ENCODE data around the gene PSIP1.
A peak's percentile ranks its signal among the peaks of the same experiment; 100 is the strongest.
"Not testable (repeated sequence)": the region's sequence is repeated elsewhere in the genome, so short reads cannot be mapped to it uniquely, and the experiment has no call there.

PSIP1 gene

DNA sequence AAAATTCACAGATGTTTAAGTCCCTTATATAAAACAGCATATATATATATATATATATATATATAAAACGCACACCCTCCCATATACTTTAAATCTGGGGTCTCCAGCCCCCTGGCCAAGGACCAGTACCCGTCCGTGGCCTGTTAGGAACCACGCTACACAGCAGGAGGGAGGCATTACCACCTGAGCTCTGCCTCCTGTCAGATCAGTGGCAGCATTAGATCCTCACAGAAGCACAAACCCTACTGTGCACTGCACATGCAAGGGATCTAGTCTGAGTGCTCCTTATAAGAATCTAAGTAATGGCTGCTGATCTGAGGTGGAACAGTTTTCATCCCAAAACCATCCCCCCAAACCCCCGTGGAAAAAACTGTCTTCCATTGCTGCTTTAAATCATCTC lies 9.0 kb downstream of the PSIP1 start:
- no peak for DNase-seq

DNA sequence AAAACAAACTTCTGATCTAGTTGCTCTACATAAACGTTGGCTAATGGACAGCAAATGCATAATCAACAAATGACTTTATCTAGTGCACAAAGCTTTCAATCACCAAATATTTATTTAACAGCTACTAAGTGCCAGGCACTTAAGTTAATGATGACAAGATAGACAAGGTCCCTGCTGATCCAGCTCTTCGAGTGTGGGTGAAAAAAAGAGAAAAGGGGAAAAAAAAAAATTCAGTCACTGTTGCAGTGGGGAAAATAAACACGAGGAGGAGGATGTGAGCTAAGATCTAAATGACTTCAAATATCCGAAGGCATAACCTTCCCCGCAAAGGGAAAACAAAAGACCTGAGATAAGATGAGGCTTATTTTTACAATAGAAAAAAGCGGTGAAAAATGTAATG lies 9.6 kb downstream of the PSIP1 start:
- DNase-seq, result no peak

DNA sequence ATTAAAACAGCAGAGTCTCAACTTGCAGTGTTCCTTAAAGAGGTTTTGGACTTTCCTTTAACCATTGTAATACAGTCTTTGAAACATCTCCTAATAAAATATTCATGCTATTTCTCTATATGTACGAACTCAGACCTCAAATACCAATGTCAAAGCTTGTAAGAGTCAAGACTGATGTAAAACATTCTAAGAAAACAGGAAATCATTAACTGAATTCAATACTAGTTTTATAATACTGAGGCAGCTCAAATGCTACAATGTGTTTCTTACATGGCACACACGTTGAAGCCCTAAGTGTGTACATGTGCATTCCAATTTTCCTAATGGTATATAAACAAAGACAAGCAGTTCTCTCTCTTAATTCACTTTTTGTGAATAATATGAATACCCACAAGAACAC lies 11.6 kb downstream of the PSIP1 start:
- DNase-seq, result no peak

DNA sequence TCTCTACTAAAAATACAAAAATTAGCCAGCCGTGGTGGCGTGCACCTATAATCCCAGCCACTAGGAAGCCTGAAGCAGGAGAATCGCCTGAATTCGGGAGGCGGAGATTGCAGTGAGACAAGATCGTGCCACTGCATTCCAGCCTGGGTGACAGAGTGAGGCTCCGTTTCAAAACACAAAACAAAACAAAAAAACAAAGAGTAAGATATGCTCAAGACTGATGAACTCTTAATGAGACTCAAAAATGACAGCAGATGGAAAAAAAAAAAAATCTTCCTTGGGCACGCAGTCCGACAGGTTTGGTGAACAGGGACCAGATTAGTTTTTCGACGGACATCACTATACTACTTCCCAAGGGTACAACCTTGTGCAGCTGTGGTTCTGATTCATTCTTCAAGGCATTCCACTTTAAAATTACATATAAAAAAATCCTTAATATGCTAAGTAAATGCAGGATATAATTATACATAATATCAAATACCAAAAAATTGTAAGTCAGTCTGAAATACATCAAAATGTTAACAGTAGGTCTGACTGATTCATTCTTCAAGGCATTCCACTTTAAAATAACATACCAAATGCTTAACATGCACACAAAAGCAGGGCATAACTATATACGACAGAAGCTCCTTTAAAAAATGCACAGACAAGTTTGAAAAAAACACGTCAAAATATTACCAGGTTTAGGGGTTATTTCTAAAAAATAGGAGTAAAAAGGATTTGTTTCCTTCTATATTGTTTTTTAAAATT lies 12.3 kb downstream of the PSIP1 start:
- DNase-seq, result no peak

DNA sequence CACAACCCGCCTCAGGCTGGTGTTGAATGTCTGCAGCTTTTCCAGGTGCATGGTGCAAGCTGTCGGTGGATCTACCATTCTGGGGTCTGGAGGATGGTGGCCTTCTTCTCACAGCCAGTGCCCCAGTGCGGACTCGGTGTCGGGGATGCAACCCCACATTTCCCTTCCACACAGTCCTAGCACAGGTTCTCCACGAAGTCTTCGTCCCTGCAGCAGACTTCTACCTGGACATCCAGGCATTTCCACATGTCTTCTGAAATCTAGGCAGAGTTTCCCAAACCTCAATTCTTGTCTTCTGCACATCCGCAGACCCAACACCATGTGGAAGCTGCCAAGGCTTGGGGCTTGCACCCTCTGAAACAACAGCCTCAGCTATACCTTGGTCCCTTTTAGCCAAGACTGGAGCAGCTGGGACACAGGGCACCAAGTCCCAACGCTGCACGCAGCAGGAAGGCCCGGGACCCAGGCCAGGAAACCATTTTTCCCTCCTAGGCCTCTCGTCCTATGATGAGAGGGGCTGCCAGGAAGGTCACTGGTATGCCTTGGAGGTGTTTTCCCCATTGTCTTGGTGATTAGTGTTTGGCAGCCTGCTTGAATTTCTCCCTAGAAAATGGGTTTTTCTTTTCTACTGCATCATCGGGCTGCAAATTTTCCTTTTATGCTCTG lies 18.2 kb downstream of the PSIP1 start:
- no peak for DNase-seq

DNA sequence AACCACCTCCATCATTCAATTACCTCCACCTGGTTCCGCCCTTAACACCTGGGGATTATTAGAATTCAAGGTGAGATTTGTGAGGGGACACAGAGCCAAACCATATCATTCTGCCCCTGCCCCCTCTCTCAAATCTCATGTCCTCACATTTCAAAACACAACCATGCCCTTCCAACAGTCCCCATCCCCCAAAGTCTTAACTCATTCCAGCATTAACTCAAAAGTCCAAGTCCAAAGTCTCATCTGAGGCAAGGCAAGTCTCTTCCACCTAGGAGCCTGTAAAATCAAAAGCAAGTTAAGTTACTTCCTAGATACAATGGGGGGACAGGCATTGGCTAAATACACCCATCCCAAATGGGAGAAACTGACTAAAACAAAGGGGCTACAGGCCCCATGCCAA lies 18.8 kb downstream of the PSIP1 start:
- DNase-seq, result no peak

DNA sequence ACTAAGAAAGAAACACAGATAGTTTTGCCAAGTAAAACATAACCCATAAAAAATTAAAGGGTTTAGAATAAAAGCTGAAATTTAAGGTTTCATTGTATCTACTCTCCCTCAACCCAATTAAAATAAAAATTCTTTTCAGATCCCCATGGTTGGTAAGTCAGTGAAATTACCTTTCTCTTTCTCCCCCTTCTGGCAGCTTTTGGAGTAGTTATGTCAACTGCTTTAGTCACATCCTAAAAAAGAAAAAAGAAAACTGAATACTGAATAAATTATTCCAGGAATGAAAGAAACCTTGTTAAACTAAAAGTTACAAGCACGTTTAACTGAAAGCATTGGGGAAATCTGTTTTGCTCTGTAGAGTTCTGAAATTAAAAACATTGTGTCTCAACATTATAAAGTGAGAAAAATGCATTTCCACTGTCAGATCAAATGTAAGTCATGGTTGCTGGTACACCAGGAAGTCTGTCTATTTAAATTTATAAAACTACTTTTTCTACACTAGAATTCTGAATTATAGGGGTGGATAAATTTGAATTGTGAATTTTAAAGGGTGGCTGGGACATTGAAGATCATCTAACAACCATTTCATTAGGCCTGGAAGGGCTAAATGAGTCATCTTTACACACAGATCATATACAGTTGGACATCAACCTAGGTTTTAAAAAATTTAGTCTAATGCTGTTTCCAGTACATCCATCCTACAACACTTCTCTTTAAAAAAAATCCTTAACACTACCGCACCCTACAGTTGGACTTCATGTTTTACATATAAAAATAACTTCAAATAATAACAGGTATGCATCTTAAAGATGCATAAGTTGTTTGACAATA lies 24.7 kb downstream of the PSIP1 start:
- DNase-seq, result peak; percentile 63

DNA sequence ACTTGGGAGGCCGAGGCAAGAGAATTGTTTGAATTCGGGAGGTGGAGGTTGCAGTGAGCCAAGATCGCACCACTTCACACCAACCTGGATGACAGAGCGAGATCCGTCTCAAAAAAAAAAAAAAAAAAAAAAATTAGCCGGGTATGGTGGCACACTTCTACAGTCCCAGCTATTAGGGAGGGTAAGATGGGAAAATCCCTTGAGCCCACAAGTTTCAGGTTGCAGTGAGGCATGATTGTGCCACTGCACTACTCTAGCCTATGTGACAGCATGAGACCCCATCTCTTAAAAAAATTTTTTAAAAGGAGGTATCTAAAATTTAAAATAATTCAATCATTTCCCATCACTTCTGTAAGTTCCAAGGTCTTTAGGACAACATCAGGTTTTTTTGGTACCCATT lies 26.0 kb downstream of the PSIP1 start:
- no peak for DNase-seq

DNA sequence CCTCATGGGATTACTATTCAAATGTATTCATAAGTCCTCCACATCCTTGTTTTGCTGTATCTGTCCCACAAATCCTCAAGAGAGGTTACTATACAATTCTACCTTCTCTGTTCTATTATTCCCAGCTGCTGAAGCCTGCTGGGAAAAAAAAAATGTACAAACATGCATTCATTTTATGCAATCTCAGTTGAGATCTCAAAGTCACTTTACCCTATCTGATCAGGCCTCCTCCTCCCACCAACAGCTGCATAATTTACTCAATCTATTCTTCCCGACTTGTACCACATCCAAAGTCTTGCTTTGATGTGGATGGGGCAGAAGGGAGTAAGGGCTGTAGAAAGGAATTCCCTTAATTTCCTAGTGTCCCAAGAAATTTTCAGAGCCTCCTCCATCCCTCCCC lies 28.6 kb downstream of the PSIP1 start:
- no peak for DNase-seq

DNA sequence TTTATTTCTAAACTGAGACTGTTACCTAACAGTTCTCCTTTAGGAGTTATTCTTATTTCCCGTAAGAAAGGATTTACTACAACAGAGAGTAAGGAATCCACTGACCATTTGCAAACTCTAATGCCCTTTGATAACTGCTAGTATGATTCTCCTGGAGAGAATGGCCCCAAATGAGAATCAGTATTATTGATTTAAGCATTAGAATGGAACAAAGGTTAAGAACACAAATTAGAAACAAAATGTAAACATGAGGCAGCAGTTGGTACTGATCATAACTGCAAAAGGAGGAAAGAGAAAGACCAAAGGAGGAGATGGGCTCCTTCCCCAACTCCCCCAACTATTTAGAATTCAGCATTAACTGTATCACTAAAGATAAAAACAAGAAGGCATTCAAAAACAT lies 30.7 kb downstream of the PSIP1 start:
- DNase-seq, result no peak

DNA sequence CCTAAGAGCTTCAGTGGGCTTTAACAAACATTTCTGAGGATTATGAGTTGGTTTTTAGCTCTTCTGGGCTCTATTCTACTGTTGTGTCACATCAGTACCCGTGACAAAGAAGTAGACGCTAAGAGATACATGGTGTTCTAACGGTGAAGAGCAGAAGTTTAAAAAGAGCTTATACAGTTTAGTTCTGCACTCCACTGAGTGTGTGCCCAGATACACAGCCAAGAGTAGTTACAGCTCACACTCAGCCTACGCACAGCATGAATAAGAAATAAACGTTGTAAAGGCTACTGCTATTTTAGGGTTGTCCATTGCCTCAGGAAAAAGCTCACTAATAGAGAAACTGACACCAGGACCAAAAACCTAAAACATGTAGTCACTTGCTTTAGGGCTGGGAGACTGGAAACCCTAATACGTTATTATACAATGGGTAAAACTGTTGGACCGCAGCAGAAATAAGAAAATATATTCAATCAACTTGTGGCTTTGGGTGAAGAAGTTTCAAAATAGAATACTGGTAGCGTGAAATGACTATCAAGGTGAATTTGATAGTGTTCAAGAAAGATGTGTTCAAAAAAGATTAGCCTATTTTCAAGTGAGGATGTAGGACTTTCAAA lies 34.7 kb downstream of the PSIP1 start:
- no peak for DNase-seq

DNA sequence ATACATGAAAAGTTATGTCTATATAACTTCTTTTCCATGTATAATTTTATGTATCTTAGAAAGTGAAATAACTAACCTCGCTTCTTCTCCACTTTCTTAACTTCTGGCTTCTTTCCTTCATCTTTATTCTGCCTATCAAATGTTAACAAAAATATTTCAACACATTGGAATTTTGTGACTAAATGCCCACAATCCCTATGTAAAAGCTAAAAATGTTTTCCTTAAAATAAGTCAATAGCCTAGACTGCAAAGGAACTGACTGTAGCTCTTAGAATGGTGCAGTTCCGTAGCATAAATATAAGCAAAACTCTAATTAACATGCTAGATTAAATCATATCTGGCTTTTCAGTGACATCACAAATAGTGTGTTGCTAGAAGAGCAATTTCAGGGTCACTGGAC lies 40.9 kb downstream of the PSIP1 start:
- no peak for DNase-seq

DNA sequence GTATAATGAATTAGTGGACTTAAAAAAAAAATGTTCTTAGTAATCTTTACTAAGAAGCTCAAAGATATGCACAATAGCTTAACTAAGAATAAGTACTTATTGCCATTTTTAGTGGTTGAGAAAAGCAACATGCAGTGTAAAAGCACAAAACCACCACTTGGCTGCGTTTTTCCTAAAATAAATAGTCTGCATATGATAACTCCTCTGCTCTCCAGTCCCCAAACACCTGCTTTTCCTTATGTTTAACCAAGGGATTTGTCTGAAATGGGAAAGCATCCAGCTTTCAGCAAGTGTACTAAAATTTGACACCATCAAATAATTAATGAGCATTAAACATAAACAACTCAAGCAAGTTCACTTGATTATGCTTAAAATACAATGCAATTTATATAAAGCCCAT lies 41.4 kb downstream of the PSIP1 start:
- no peak for DNase-seq

DNA sequence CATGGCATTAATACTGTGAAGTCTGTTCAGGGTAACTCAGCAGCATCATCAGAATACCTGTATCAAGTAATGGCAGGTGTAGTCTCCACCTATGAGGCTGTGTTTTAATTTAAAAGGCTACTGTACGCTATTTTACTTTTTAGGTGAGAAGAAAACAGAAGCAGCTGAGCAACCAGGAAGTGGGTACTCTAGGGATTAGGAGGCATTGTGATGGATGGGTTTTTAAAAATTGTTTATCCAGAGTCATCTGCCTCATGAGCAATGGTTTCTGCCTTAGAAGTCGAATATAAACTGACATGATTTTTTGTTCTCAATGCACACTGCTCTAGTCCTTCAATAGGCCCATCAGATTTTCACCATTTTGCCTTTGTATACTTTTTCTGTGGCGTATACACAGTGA lies 42.6 kb downstream of the PSIP1 start:
- DNase-seq, result no peak

DNA sequence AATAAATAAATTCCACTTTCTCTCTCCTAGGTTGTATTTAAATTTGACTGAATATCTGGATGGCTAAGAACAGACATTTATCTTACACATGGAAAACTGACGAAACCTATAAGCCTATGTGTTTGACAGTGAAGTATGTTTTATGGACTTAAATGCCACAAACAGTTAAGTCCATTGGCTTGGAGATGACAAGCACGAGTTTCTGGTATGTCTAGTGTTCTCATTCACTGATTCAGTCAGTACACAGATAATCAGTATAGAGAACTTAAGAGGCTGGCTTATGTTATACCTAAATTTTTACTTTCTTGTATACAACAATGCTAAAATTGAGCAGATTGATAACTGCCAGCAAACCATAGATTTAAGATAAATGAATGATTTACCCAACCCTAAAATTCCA lies 49.2 kb downstream of the PSIP1 start:
- no peak for DNase-seq

DNA sequence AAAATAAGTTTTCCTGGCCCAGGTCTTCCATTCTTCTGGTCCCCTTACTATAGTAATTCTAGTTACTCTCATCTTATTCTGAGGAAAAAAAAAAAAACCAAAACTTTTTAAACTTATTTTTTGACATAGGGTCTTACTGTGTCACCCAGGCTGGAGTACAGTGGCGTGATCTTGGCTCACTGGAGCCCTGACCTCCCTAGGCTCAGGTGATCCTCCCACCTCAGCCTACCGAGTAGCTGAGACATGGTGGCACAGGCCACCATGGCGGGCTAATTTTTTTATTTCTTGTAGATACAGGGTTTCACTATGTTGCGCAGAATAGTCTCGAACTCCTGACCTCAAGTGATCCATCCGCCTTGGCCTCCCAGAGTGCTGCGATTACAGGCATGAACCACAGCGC lies 49.7 kb downstream of the PSIP1 start:
- DNase-seq, result no peak

DNA sequence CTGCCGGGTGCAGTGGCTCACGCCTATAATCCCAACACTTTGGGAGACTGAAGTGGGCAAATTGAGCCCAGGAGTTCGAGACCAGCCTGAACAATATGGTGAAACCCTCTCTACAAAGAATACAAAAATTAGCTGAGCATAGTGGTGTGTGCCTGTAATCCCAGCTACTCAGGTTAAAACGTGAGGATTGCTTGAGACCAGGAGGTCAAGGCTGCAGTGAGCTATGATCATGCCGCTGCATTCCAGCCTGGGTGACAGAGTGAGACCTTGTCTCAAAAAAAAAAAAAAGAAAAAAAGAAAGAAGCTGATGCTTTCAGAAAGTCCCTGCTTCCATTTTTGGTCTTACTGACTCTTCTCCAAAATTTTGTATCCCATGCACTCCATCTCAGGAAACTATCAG lies 56.8 kb downstream of the PSIP1 start:
- DNase-seq, result no peak

DNA sequence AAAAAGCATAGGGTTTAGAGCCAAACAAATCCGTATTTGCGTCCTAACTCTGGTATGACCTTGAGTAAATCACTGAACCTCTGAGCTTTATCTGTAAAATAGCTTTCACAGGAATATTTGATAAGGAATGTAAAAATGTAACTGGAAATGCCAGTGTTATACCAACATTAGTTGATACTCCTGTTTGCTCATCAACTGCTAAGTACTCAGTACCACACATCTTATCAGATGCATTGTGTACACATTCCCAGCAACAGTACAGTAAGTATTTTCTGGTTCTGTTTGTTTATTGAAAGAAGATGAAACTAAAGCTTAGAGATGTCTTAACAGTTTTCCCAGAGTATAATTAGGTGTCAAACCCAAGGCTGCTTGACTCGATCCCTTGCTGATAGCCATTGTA lies 66.6 kb downstream of the PSIP1 start:
- no peak for DNase-seq

DNA sequence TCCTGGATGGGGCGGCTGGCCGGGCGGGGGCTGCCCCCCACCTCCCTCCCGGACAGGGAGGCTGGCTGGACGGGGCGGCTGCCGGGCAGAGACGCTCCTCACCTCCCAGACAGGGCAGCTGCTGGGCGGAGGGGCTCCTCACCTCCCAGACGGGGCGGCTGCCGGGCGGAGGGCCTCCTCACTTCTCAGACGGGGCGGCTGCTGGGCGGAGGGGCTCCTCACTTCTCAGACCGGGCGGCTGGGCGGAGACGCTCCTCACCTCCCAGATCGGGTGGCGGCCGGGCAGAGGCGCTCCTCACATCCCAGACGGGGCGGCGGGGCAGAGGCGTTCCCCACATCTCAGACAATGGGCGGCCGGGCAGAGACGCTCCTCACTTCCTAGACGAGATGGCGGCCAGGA lies 68.5 kb downstream of the PSIP1 start:
- DNase-seq, result not testable (repeated sequence)

DNA sequence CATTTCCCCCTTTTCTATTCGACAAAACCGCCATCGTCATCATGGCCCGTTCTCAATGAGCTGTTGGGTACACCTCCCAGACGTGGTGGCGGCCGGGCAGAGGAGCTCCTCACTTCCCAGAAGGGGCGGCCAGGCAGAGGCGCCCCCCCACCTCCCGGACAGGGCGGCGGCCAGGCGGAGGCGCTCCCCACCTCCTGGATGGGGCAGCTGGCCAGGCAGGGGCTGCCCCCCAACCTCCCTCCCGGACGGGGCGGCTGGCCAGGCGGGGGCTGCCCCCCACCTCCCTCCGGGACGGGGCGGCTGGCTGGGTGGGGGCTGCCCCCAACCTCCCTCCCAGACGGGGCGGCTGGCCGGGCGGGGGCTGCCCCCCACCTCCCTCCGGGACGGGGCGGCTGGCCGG lies 68.9 kb downstream of the PSIP1 start:
- DNase-seq, result not testable (repeated sequence)

DNA sequence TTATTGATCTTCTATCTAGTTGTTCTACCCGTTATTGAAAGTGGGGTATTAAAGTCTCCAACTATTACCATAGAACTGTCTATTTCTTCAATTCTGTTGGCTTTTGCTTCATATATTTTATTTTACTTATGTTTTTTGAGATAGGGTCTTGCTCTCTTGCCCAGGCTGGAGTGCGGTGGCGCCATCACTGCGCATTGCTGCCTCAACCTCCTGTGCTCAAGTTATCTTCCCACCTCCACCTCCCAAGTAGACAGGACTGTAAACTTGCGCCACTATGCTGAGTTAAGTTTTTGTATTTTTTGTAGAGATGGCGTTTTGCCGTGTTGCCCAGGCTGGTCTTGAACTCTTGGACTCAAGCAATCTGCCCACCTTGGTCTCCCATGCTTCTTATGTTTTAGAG lies 71.9 kb downstream of the PSIP1 start:
- no peak for DNase-seq

DNA sequence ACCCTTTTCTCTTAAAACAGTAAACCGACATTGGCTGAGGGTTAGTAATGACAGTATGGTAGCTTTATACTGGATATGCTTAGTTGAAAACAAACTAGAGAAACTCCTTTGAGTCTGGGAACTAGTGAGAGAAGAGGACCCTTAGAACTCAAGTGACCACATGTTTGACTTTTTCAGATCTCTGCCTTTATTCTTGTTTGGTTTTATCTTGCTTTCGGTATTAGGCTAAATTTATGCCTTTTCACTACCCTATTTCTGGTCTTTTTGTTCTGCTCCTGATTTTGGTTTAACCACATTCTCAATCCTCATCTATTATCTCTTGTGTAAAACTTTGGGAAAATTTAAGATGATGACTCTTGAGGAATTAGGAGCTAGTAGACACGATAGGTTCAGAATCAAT lies 77.1 kb downstream of the PSIP1 start:
- DNase-seq, result no peak

DNA sequence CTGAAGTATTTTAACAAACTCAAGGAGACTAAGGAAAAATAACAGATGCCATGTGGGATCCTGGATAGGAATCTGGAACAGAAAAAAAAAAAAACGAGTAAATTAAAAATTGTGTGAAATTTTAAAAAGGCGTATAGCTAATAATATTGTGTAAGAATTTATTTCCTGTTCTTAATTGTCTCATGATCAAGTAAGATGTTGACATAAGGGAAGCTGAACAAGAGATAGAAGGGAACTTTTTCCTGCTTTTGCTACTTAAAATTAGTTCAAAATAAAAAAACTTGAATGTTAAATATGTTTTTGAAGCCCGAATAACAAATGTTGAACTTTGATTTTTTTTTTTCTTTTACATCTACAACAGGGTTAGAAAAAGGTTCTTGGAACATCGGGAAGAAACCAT lies 77.6 kb downstream of the PSIP1 start:
- no peak for DNase-seq

All from hematopoietic multipotent progenitor cell treated with erythropoietin and hydrocortisone succinate and interleukin-3 and kit ligand, for 6 days (in vitro differentiated cells).